Erythroblast (primary cell): ENCODE measurements around the gene STK38L.

Experiments
- GATA1 ChIP-seq: IDR thresholded peaks from 2 replicates; pipeline ENCODE4 v1.6.1; 2011; ENCODE audit warnings: low read depth, mild to moderate bottlenecking, control low read depth, low read length, moderate library complexity
- POLR2A ChIP-seq: IDR thresholded peaks from 2 replicates; pipeline ENCODE4 v1.6.1; 2011; ENCODE audit warnings: mild to moderate bottlenecking, low read length

- TF ChIP-seq POLR2A (no peak), GATA1 (no peak)
Observed at GRCh38 chr12:27284751-27285150, 40.7 kb downstream of the STK38L start.
